IMR-90 (cell line): ENCODE results near the gene GTF2H4. TPM values are rescaled to one million over a fixed set of nuclear protein-coding genes. Genes with fewer than 3 reads are reported as not detected.

Source experiments
- ATAC-seq: fragments of 200-7000 bp; cut with Tn5 transposase; 2 replicates; pipeline ENCODE4 v1.9.1; 2020; ENCODE audit warnings: low read depth, mild to moderate bottlenecking, moderate library complexity
- BruUV-seq: library from RNA; stranded (reverse); fragments of 400-500 nt; replicated peaks from 2 replicates; lab custom pipeline; 2021; lab: Mats Ljungman, UMichigan
- CTCF ChIA-PET: fragments of 300-600 bp; formaldehyde crosslinking; extraction: SDS; loops from one replicate; lab custom pipeline; 2021; ENCODE audit warnings: antibody characterized with exemption; lab: Yijun Ruan, JAX
- POLR2A ChIA-PET: fragments of 300-600 bp; sonication (Branson Sonifier 250); formaldehyde crosslinking; loops from one replicate; lab custom pipeline; 2022; ENCODE audit warnings: antibody characterized with exemption; ENCODE audit not compliant: unreplicated experiment; lab: Charles Lee
- DNase-seq: peaks from one replicate; pipeline ENCODE4 v3.0.0; 2013
- H2AFZ ChIP-seq: replicated peaks from 2 replicates; pipeline ENCODE3; 2013; ENCODE audit warnings: low read length, mild to moderate bottlenecking; ENCODE audit not compliant: poor library complexity
- H2AK5ac ChIP-seq: 2 replicates; pipeline ENCODE4 v1.6.1; 2013; ENCODE audit warnings: low read depth, low read length, inconsistent platforms
- H2AK9ac ChIP-seq: replicated peaks from 2 replicates; pipeline ENCODE3; 2013; ENCODE audit warnings: mild to moderate bottlenecking, low read depth, low read length, moderate library complexity; ENCODE audit not compliant: poor library complexity
- H2BK120ac ChIP-seq: 2 replicates; pipeline ENCODE4 v1.6.1; 2013; ENCODE audit warnings: low read depth, low read length, inconsistent platforms
- H2BK15ac ChIP-seq: 3 replicates; pipeline ENCODE4 v1.6.1; 2013; ENCODE audit warnings: low read depth, low read length, inconsistent platforms
- H2BK20ac ChIP-seq: 2 replicates; pipeline ENCODE4 v1.6.1; 2013; ENCODE audit warnings: low read depth, mild to moderate bottlenecking, inconsistent platforms, low read length, moderate library complexity
- H2BK5ac ChIP-seq: 2 replicates; pipeline ENCODE4 v1.6.1; 2013; ENCODE audit warnings: mild to moderate bottlenecking, low read depth, low read length, inconsistent platforms; ENCODE audit not compliant: poor library complexity, severe bottlenecking
- H3K14ac ChIP-seq: replicated peaks from 2 replicates; pipeline ENCODE4 v1.6.1; 2013; ENCODE audit warnings: low read depth, low read length, inconsistent platforms
- H3K18ac ChIP-seq: 2 replicates; pipeline ENCODE4 v1.6.1; 2013; ENCODE audit warnings: low read depth, low read length, control low read depth
- H3K23ac ChIP-seq: 2 replicates; pipeline ENCODE4 v1.6.1; 2013; ENCODE audit warnings: low read depth, low read length, inconsistent platforms
- H3K27ac ChIP-seq: 2 replicates; pipeline ENCODE4 v1.5.1; 2013; ENCODE audit warnings: mild to moderate bottlenecking, control low read depth, low read length; ENCODE audit not compliant: insufficient read depth
- H3K27me3 ChIP-seq: 2 replicates; pipeline ENCODE4 v1.6.1; 2013; ENCODE audit warnings: low read length; ENCODE audit not compliant: control insufficient read depth, insufficient read depth
- H3K36me3 ChIP-seq: 2 replicates; pipeline ENCODE4 v1.6.1; 2013; ENCODE audit warnings: low read length, mixed read lengths; ENCODE audit not compliant: control insufficient read depth, insufficient read depth
- H3K4ac ChIP-seq: 2 replicates; pipeline ENCODE4 v1.6.1; 2013; ENCODE audit warnings: low read depth, low read length, inconsistent platforms
- H3K4me1 ChIP-seq: 2 replicates; pipeline ENCODE4 v1.6.1; 2013; ENCODE audit warnings: low read length, mixed read lengths; ENCODE audit not compliant: control insufficient read depth, insufficient read depth
- H3K4me2 ChIP-seq: 2 replicates; pipeline ENCODE4 v1.6.1; 2013; ENCODE audit warnings: low read depth, mild to moderate bottlenecking, control low read depth, low read length, moderate library complexity
- H3K4me3 ChIP-seq: 2 replicates; pipeline ENCODE4 v1.5.1; 2013; ENCODE audit warnings: low read depth, mild to moderate bottlenecking, control low read depth, low read length, moderate library complexity; ENCODE audit not compliant: insufficient read depth
- H3K56ac ChIP-seq: 2 replicates; pipeline ENCODE4 v1.6.1; 2013; ENCODE audit warnings: low read length, inconsistent platforms; ENCODE audit not compliant: insufficient read depth; ENCODE audit errors: extremely low read depth
- H3K79me1 ChIP-seq, 2 experiments: 2 replicates each; pipeline ENCODE4 v1.6.1; 2013; ENCODE audit warnings: low read length in 2 of 2, inconsistent platforms in 1 of 2, low read depth in 1 of 2
- H3K9ac ChIP-seq: 2 replicates; pipeline ENCODE4 v1.6.1; 2013; ENCODE audit warnings: low read depth, low read length, control low read depth
- H3K9me1 ChIP-seq: 2 replicates; pipeline ENCODE4 v1.6.1; 2013; ENCODE audit warnings: low read length, inconsistent platforms; ENCODE audit not compliant: insufficient read depth
- H3K9me3 ChIP-seq: 2 replicates; pipeline ENCODE4 v1.6.1; 2013; ENCODE audit warnings: low read length; ENCODE audit not compliant: control insufficient read depth, insufficient read depth
- H4K20me1 ChIP-seq: 2 replicates; pipeline ENCODE4 v1.6.1; 2013; ENCODE audit warnings: low read length, inconsistent platforms; ENCODE audit not compliant: insufficient read depth
- H4K5ac ChIP-seq: 2 replicates; pipeline ENCODE4 v1.6.1; 2013; ENCODE audit warnings: mild to moderate bottlenecking, low read depth, low read length, control low read depth
- H4K8ac ChIP-seq, 2 experiments: 2 replicates each; pipeline ENCODE4 v1.6.1; 2013; ENCODE audit warnings: low read depth in 2 of 2, low read length in 2 of 2, control low read depth in 1 of 2, inconsistent platforms in 1 of 2
- H4K91ac ChIP-seq: 2 replicates; pipeline ENCODE4 v1.6.1; 2013; ENCODE audit warnings: low read depth, low read length, inconsistent platforms; ENCODE audit not compliant: insufficient read depth
- BHLHE40 ChIP-seq: fragments of 150-350 bp; IDR thresholded peaks from 2 replicates; pipeline ENCODE4 v1.6.1; 2016; ENCODE audit warnings: mild to moderate bottlenecking, low read depth, low read length
- CEBPB ChIP-seq: IDR thresholded peaks from 2 replicates; pipeline ENCODE4 v1.6.1; 2012; ENCODE audit warnings: low read depth, low read length, improper control_type of control experiment
- CHD1 ChIP-seq: IDR thresholded peaks from 2 replicates; pipeline ENCODE4 v1.6.1; 2012; ENCODE audit warnings: low read depth, low read length, improper control_type of control experiment
- CTCF ChIP-seq: conservative IDR thresholded peaks from 2 replicates; pipeline ENCODE4 v1.5.1; 2012; ENCODE audit warnings: mild to moderate bottlenecking, low read depth, low read length, improper control_type of control experiment
- ELK1 ChIP-seq: fragments of 150-350 bp; IDR thresholded peaks from 2 replicates; pipeline ENCODE4 v1.6.1; 2016; ENCODE audit warnings: low read depth, mild to moderate bottlenecking, low read length, moderate library complexity, borderline replicate concordance
- FOS ChIP-seq: fragments of 150-350 bp; IDR thresholded peaks from 2 replicates; pipeline ENCODE4 v1.6.1; 2016; ENCODE audit warnings: low read depth, low read length
- MAFK ChIP-seq: IDR thresholded peaks from 2 replicates; pipeline ENCODE4 v1.6.1; 2012; ENCODE audit warnings: low read depth, low read length, improper control_type of control experiment
- MAZ ChIP-seq: IDR thresholded peaks from 2 replicates; pipeline ENCODE4 v1.6.1; 2012; ENCODE audit warnings: low read depth, mild to moderate bottlenecking, low read length, improper control_type of control experiment, moderate library complexity, borderline replicate concordance
- MXI1 ChIP-seq: IDR thresholded peaks from 2 replicates; pipeline ENCODE4 v1.6.1; 2012; ENCODE audit warnings: low read depth, mild to moderate bottlenecking, low read length, moderate library complexity, borderline replicate concordance
- NFE2L2 ChIP-seq: fragments of 150-350 bp; IDR thresholded peaks from 2 replicates; pipeline ENCODE4 v1.6.1; 2016; ENCODE audit warnings: low read depth, mild to moderate bottlenecking, low read length
- POLR2A ChIP-seq: IDR thresholded peaks from 2 replicates; pipeline ENCODE4 v1.6.1; 2012; ENCODE audit warnings: mild to moderate bottlenecking, low read depth, low read length
- RAD21 ChIP-seq: IDR thresholded peaks from 2 replicates; pipeline ENCODE4 v1.6.1; 2012; ENCODE audit warnings: low read length, improper control_type of control experiment
- RCOR1 ChIP-seq: IDR thresholded peaks from 2 replicates; pipeline ENCODE4 v1.6.1; 2012; ENCODE audit warnings: mild to moderate bottlenecking, low read length, improper control_type of control experiment; ENCODE audit not compliant: insufficient replicate concordance
- RFX5 ChIP-seq: IDR thresholded peaks from 2 replicates; pipeline ENCODE4 v1.8.0; 2012; ENCODE audit warnings: low read depth, mild to moderate bottlenecking, low read length, moderate library complexity
- SMC3 ChIP-seq: fragments of 150-350 bp; IDR thresholded peaks from 2 replicates; pipeline ENCODE4 v1.6.1; 2016; ENCODE audit warnings: low read depth, mild to moderate bottlenecking, antibody characterized with exemption, low read length, moderate library complexity
- USF2 ChIP-seq: fragments of 150-350 bp; IDR thresholded peaks from 2 replicates; pipeline ENCODE4 v1.6.1; 2017; ENCODE audit warnings: mild to moderate bottlenecking, antibody characterized with exemption, low read length, low read depth
- WGBS, 2 experiments: methylation state at CpG; one replicate each; pipeline versions ENCODE4 v1.1.5 to v1.1.7; 2013; ENCODE audit warnings: missing lambda C conversion rate in 2 of 2; ENCODE audit not compliant: insufficient read length in 1 of 2; ENCODE audit errors: extremely low coverage in 2 of 2; 5-methylcytosine and 5-hydroxymethylcytosine counted together
- dilution Hi-C: fragments of 300-500 bp; cut with HindIII; formaldehyde crosslinking; loops from one replicate; pipeline ENCODE4 v1.14.3; 2018; ENCODE audit warnings: low sequenced_read_pairs; ENCODE audit not compliant: unreplicated experiment
- in situ Hi-C: fragments of 300-500 bp; cut with MboI; formaldehyde crosslinking; loops from 3 replicates; pipeline ENCODE4 v1.14.3; 2019; ENCODE audit warnings: low sequenced_read_pairs, inconsistent platforms, mixed read lengths
- intact Hi-C: fragments of 100-400 bp; cut with micrococcal nuclease; formaldehyde crosslinking; loops from 2 replicates; pipeline ENCODE4 v1.10.0; 2022
- polyA plus RNA-seq, 3 experiments: library from polyadenylated mRNA; depleted of rRNA; stranded (reverse); fragments of >200 nt; gene quantifications; 2 replicates each; pipeline ENCODE4 v1.2.3, GENCODE V29; 2012; ENCODE audit warnings: low replicate concordance in 1 of 3
- total RNA-seq: library from RNA; depleted of rRNA; stranded (reverse); fragments of >200 nt; gene quantifications from 2 replicates; pipeline ENCODE4 v1.2.3, GENCODE V29; 2012

GTF2H4 gene
- total and polyA plus RNA-seq, 2 of the 4 experiments (the other 2 are of a cell fraction): 13.4 to 30.8 TPM

GRCh38 chr6:30940361-30940986 is 32.5 kb downstream of the GTF2H4 start, which contains the start of gene MUCL3:
Gene MUCL3, plus strand, starts transcription at chr6:30940973. Its CDS starts 27 bp downstream, at chr6:30941000.
- TF ChIP-seq MXI1 (no peak), RCOR1 (no peak), MAFK (no peak), NFE2L2 (no peak), CHD1 (no peak), CEBPB (no peak), SMC3 (no peak), POLR2A (no peak), CTCF (no peak), MAZ (no peak), BHLHE40 (no peak), RAD21 (no peak), ELK1 (no peak), USF2 (no peak), RFX5 (no peak), FOS (no peak)
- H2BK5ac ChIP-seq: no peak within 1 kb of the TSS
- H3K4me1 ChIP-seq: peaks cover 1% of the 10 kb centered on the region; the same call in 1 of the 2 replicates
- H4K20me1 ChIP-seq: no peaks in the 10 kb centered on the region
- peak within 1 kb of the TSS; percentile 13; the same call in 1 of the 2 replicates for H2AK5ac ChIP-seq
- H4K5ac ChIP-seq: no peak within 1 kb of the TSS
- H3K9ac ChIP-seq: no peak within 1 kb of the TSS
- no peaks in the 10 kb centered on the region for H3K9me3 ChIP-seq
- no peak within 1 kb of the TSS for H3K23ac ChIP-seq
- no peak within 1 kb of the TSS for H2AK9ac ChIP-seq
- no peak within 1 kb of the TSS for H2AFZ ChIP-seq
- peaks cover 10% of the 10 kb centered on the region for H3K9me1 ChIP-seq
- dilution Hi-C loops: no loop called here
- H2BK120ac ChIP-seq: no peak within 1 kb of the TSS
- BruUV-seq: no TSS peak
- no peak for DNase-seq
- H2BK15ac ChIP-seq: no peak within 1 kb of the TSS; the same call in 2 of the 3 replicates
- no peak within 1 kb of the TSS for H3K14ac ChIP-seq
- no peak within 1 kb of the TSS for H2BK20ac ChIP-seq
- H3K27ac ChIP-seq: no peak within 1 kb of the TSS
- no peak within 1 kb of the TSS for H4K8ac ChIP-seq
- H3K56ac ChIP-seq: no peak within 1 kb of the TSS
- H3K36me3 ChIP-seq: no peaks in the 10 kb centered on the region
- in situ Hi-C loops: no loop called here
- intact Hi-C loops: no loop called here
- H3K4me2 ChIP-seq: no peak within 1 kb of the TSS
- ChIA-PET POLR2A (no interaction called here), CTCF (interaction anchor here (0.7 kb wide), 1 partner anchor 130 kb away, joined by 3 read pairs; no protein-coding TSS in a partner anchor)
- no peak for ATAC-seq
- H3K4me3 ChIP-seq: no peak within 1 kb of the TSS
- WGBS, 2 experiments: 40% methylated on average over 1 of the region's 16 CpGs; no CpG with 5 or more reads in 1 of the 2 experiments
- H3K79me1 ChIP-seq: no peaks in the 10 kb centered on the region
- no peak within 1 kb of the TSS for H3K4ac ChIP-seq
- peaks cover 56% of the 10 kb centered on the region for H3K27me3 ChIP-seq
- H4K91ac ChIP-seq: no peak within 1 kb of the TSS
- H3K18ac ChIP-seq: no peak within 1 kb of the TSS
